Measurements from ENCODE around the gene MRPL21.

Gene MRPL21

DNA sequence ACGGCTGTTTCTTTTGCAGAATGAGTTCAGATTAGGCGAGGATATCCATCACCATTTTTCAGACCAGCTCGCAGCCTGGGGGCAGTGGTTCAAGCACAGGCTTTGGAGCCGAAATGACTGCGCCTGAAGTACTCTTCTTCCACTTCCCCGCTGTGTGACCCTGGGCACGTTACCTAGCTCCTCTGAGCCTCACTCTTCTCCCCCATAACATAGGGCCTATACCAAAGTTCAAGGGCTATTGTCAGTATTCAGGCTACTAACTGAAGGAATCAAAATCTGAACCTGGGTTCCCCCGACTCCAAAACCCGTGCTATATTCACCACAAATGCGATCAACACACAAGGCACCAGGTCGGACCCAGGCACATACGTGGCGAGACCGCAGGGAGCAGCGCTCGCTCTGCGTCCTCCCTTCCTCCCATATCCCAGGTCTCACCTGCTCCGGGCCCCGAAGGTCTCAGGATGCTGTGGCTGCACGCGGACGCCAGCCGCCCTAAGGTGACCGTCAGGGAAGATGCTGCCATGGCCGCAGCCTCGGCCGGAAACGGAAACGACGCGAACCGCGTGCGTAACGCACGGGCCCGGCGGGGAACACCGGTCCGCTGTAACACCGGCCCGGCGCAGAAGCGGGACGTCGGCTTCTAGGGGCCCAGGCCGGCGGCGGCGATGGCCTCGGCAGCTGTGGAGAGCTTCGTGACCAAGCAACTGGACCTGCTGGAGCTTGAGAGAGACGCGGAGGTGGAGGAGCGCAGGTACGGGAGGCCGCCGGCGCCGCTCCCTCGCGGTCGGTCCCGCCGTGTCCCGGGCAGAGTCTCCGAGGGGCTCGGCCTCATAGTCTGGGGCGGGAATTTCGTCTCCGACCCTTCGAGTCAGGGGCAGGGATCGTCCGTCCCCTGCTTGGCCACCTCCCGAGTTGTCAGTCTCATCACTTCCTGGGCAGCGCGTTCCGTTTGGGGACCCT, at the start of gene MRPL21, which contains the start of gene IGHMBP2:
TSS of gene MRPL21 (minus strand) at position 545 of the 960 bp plus-strand sequence. CDS start at position 523, 22 bp downstream.
TSS of gene IGHMBP2 (plus strand) at position 604 of the 960 bp plus-strand sequence. CDS start at position 666, 62 bp downstream.
- no peaks in the 10 kb centered on the region; the same call in 1 of the 2 replicates for H3K4me1 ChIP-seq (ENCODE audit: insufficient read depth, low read length)
- H3K36me3 ChIP-seq (ENCODE audit: insufficient read depth, low read depth, low read length): peaks cover 27% of the 10 kb centered on the region
- no peaks in the 10 kb centered on the region for H3K9me3 ChIP-seq (ENCODE audit: insufficient read depth, low read depth, low read length)
- H3K9ac ChIP-seq (ENCODE audit: low read depth, low read length): peak within 1 kb of the TSS; percentile 97
- peak within 1 kb of the TSS; percentile 63 for H3K27ac ChIP-seq (ENCODE audit: low read length)
- no peaks in the 10 kb centered on the region for H3K27me3 ChIP-seq (ENCODE audit: insufficient read depth, low read length)
- peak within 1 kb of the TSS; percentile 98 for H3K4me3 ChIP-seq (ENCODE audit: low read length)

GRCh38 chr11:68950762-68951161, 47.1 kb upstream of the MRPL21 start:
- H3K9ac ChIP-seq (ENCODE audit: low read depth, low read length): no peak overlapping the region
- peak overlapping the region; percentile 8; the same call in 1 of the 2 replicates for H3K4me3 ChIP-seq (ENCODE audit: low read length)
- no peaks in the 10 kb centered on the region for H3K27me3 ChIP-seq (ENCODE audit: insufficient read depth, low read length)
- H3K9me3 ChIP-seq (ENCODE audit: insufficient read depth, low read depth, low read length): no peaks in the 10 kb centered on the region
- H3K27ac ChIP-seq (ENCODE audit: low read length): no peak overlapping the region
- no peaks in the 10 kb centered on the region for H3K36me3 ChIP-seq (ENCODE audit: insufficient read depth, low read depth, low read length)
- H3K4me1 ChIP-seq (ENCODE audit: insufficient read depth, low read length): peaks cover 14% of the 10 kb centered on the region

- Histone ChIP-seq H3K9me3 (ENCODE audit: insufficient read depth, low read depth, low read length) (no peaks in the 10 kb centered on the region), H3K27ac (ENCODE audit: low read length) (no peak overlapping the region), H3K4me3 (ENCODE audit: low read length) (peak overlapping the region; percentile 8; the same call in 1 of the 2 replicates), H3K4me1 (ENCODE audit: insufficient read depth, low read length) (peaks cover 11% of the 10 kb centered on the region), H3K9ac (ENCODE audit: low read depth, low read length) (no peak overlapping the region), H3K27me3 (ENCODE audit: insufficient read depth, low read length) (no peaks in the 10 kb centered on the region), H3K36me3 (ENCODE audit: insufficient read depth, low read depth, low read length) (no peaks in the 10 kb centered on the region)
Observed at GRCh38 chr11:68950270-68950669, 46.6 kb upstream of the MRPL21 start.

DNA sequence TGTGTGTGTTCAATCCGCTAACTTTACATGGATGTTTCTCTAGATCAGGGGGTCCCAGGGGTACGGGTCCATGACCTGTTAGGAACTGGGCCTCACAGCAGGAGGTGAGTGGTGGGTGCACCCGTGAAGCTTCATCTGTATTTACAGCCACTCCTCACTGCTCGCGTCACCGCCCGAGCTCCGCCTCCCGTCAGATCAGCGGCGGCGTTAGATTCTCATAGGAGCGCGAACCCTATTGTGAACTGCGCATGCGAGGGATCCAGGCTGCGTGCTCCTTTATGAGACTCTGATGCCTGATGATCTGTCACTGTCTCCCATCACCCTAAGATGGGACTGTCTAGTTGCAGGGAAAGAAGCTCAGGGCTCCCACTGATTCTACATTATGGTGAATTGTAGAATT, 45.3 kb upstream of the MRPL21 start:
- no peak overlapping the region for H3K9ac ChIP-seq (ENCODE audit: low read depth, low read length)
- no peak overlapping the region for H3K27ac ChIP-seq (ENCODE audit: low read length)
- H3K27me3 ChIP-seq (ENCODE audit: insufficient read depth, low read length): no peaks in the 10 kb centered on the region
- no peaks in the 10 kb centered on the region for H3K36me3 ChIP-seq (ENCODE audit: insufficient read depth, low read depth, low read length)
- H3K4me1 ChIP-seq (ENCODE audit: insufficient read depth, low read length): peaks cover 7% of the 10 kb centered on the region
- no peak overlapping the region for H3K4me3 ChIP-seq (ENCODE audit: low read length)
- no peaks in the 10 kb centered on the region for H3K9me3 ChIP-seq (ENCODE audit: insufficient read depth, low read depth, low read length)

GRCh38 chr11:68948496-68948895, 44.9 kb upstream of the MRPL21 start:
- Histone ChIP-seq H3K9ac (ENCODE audit: low read depth, low read length) (no peak overlapping the region), H3K36me3 (ENCODE audit: insufficient read depth, low read depth, low read length) (no peaks in the 10 kb centered on the region), H3K27me3 (ENCODE audit: insufficient read depth, low read length) (no peaks in the 10 kb centered on the region), H3K4me3 (ENCODE audit: low read length) (no peak overlapping the region), H3K4me1 (ENCODE audit: insufficient read depth, low read length) (peaks cover 7% of the 10 kb centered on the region), H3K27ac (ENCODE audit: low read length) (no peak overlapping the region), H3K9me3 (ENCODE audit: insufficient read depth, low read depth, low read length) (no peaks in the 10 kb centered on the region)

- no peak overlapping the region for H3K4me3 ChIP-seq (ENCODE audit: low read length)
- H3K36me3 ChIP-seq (ENCODE audit: insufficient read depth, low read depth, low read length): no peaks in the 10 kb centered on the region
- H3K27me3 ChIP-seq (ENCODE audit: insufficient read depth, low read length): no peaks in the 10 kb centered on the region
- H3K9ac ChIP-seq (ENCODE audit: low read depth, low read length): no peak overlapping the region
- H3K9me3 ChIP-seq (ENCODE audit: insufficient read depth, low read depth, low read length): no peaks in the 10 kb centered on the region
- peaks cover 7% of the 10 kb centered on the region for H3K4me1 ChIP-seq (ENCODE audit: insufficient read depth, low read length)
- H3K27ac ChIP-seq (ENCODE audit: low read length): no peak overlapping the region
Observed at GRCh38 chr11:68947151-68947550, 43.5 kb upstream of the MRPL21 start.

- no peak overlapping the region for H3K4me3 ChIP-seq (ENCODE audit: low read length)
- no peak overlapping the region for H3K9ac ChIP-seq (ENCODE audit: low read depth, low read length)
- H3K27me3 ChIP-seq (ENCODE audit: insufficient read depth, low read length): no peaks in the 10 kb centered on the region
- H3K36me3 ChIP-seq (ENCODE audit: insufficient read depth, low read depth, low read length): no peaks in the 10 kb centered on the region
- no peaks in the 10 kb centered on the region for H3K9me3 ChIP-seq (ENCODE audit: insufficient read depth, low read depth, low read length)
- peaks cover 7% of the 10 kb centered on the region for H3K4me1 ChIP-seq (ENCODE audit: insufficient read depth, low read length)
- no peak overlapping the region for H3K27ac ChIP-seq (ENCODE audit: low read length)
Observed at GRCh38 chr11:68946416-68947090, 42.9 kb upstream of the MRPL21 start.

- Histone ChIP-seq H3K9me3 (ENCODE audit: insufficient read depth, low read depth, low read length) (no peaks in the 10 kb centered on the region), H3K9ac (ENCODE audit: low read depth, low read length) (no peak overlapping the region), H3K27ac (ENCODE audit: low read length) (no peak overlapping the region), H3K4me3 (ENCODE audit: low read length) (no peak overlapping the region), H3K36me3 (ENCODE audit: insufficient read depth, low read depth, low read length) (peaks cover 20% of the 10 kb centered on the region; the same call in 1 of the 2 replicates), H3K27me3 (ENCODE audit: insufficient read depth, low read length) (no peaks in the 10 kb centered on the region), H3K4me1 (ENCODE audit: insufficient read depth, low read length) (peaks cover 2% of the 10 kb centered on the region; the same call in 1 of the 2 replicates)
Observed at GRCh38 chr11:68942751-68943271, 39.2 kb upstream of the MRPL21 start.

DNA sequence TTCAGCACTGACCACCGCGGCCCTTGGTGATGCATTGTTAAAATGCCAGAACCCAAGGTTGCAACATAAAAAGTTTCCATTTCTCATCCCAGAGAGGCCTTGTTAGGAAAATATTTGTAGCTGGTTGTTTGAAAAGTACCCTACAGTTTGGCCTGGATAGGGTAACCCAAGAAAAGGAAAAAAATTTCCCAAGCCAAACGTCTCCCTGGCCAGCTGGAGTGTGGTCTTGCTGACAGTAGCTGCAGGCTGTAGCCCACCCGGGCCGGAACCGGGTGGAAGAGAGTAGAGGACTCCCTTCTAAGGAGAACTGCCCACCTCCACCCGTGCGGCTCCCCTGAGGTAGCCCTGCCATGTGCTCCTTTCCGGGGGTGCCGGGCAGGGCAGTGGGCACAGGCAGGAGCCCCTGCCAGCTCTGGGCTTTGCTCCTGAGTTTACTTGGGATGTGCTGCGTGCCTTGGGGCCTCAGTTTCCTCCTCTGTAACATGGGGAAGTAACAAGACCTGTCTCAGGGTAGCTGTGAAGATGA, 38.5 kb upstream of the MRPL21 start:
- Histone ChIP-seq H3K4me1 (ENCODE audit: insufficient read depth, low read length) (no peaks in the 10 kb centered on the region), H3K4me3 (ENCODE audit: low read length) (no peak overlapping the region), H3K27ac (ENCODE audit: low read length) (no peak overlapping the region), H3K9ac (ENCODE audit: low read depth, low read length) (no peak overlapping the region), H3K36me3 (ENCODE audit: insufficient read depth, low read depth, low read length) (peaks cover 26% of the 10 kb centered on the region), H3K9me3 (ENCODE audit: insufficient read depth, low read depth, low read length) (no peaks in the 10 kb centered on the region), H3K27me3 (ENCODE audit: insufficient read depth, low read length) (no peaks in the 10 kb centered on the region)

DNA sequence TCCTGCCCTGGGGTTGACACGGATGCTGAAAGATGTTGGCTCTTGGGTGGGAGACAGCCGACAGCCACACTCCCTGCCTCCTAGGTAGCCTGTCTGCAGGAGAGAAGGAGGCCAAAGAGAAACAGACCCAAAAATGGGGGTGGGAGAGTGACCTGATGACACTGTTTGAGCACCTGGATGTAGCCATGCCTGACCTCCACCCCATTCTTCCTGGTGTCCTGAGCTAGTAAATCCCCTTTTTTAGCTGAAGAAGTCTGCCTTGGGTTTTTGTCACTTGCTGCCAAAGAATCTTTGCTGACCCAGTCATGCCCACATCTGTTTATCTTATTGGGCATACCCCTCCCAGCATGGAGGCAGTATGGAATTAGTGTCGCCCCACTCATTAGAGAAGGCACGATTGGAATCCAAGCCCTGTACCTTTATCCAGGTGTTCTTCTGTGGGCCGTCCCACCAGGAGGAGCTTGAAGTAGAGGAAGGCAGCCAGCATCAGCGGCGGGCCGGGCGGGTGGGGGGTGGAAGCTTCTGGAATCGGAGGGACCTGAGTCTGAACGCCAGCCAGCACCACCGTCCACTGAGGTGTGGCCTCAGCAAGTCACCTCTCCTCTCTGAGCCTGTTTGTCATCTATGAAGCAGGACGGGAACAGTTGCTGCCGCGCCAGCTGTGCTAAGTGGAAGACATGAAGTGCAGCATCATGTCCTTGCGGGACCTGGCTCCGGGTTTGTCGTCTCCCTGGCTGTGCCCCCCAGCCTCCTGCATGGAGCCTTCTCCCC, 37.9 kb upstream of the MRPL21 start:
- Histone ChIP-seq H3K4me1 (ENCODE audit: insufficient read depth, low read length) (no peaks in the 10 kb centered on the region), H3K4me3 (ENCODE audit: low read length) (no peak overlapping the region), H3K27ac (ENCODE audit: low read length) (no peak overlapping the region), H3K36me3 (ENCODE audit: insufficient read depth, low read depth, low read length) (peaks cover 33% of the 10 kb centered on the region), H3K27me3 (ENCODE audit: insufficient read depth, low read length) (no peaks in the 10 kb centered on the region), H3K9ac (ENCODE audit: low read depth, low read length) (no peak overlapping the region), H3K9me3 (ENCODE audit: insufficient read depth, low read depth, low read length) (no peaks in the 10 kb centered on the region)

Data from iPS-20b (cell line).